Measurements from ENCODE around the gene DROSHA. TPM values are rescaled to one million over a fixed set of nuclear protein-coding genes. Genes with fewer than 3 reads are reported as not detected.

Gene DROSHA
- total and polyA plus RNA-seq, 2 of the 4 experiments (the other 2 are of a cell fraction) = 36.4 to 36.5 TPM

DNA sequence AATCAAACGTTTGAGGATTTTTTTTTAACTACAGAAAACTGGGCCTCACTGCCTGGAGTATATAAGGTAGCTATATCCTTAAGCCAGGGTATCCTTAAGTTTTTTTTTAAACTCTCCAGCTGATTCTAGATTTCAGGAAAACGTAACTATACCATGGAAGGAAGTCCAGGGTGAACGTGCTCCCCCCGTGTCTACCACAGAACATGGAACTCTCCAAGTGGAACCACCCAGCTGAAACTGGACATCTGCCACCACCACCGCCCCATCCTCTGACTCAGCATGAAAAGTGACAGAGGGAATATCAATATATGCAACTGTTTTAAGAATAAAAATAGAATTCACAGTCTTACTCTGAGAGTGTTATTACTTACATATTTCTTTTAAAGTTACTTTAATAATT is 61.3 kb downstream of the DROSHA start:
- Histone ChIP-seq H4K20me1 (ENCODE audit: insufficient read depth, low read length) (no peaks in the 10 kb centered on the region), H3K9me3 (ENCODE audit: control insufficient read depth, insufficient read depth, low read length) (no peaks in the 10 kb centered on the region), H4K91ac (ENCODE audit: insufficient read depth, low read depth, low read length) (peak overlapping the region; percentile 82), H3K18ac (ENCODE audit: low read depth, low read length) (peak overlapping the region; percentile 42), H3K9me1 (ENCODE audit: insufficient read depth, low read length) (no peaks in the 10 kb centered on the region; the same call in 1 of the 2 replicates), H3K36me3 (ENCODE audit: control insufficient read depth, insufficient read depth, low read length) (peaks cover 16% of the 10 kb centered on the region), H3K56ac (ENCODE audit: extremely low read depth, insufficient read depth, low read length) (peak overlapping the region; percentile 63; the same call in 1 of the 2 replicates), H3K4me2 (ENCODE audit: low read depth, low read length) (no peak overlapping the region), H3K27ac (ENCODE audit: insufficient read depth, low read length) (peak overlapping the region; percentile 82), H4K5ac (ENCODE audit: low read depth, low read length) (peak overlapping the region; percentile 62; the same call in 1 of the 2 replicates), H2BK120ac (ENCODE audit: low read depth, low read length) (peak overlapping the region; percentile 88), H3K14ac (replicated peaks; ENCODE audit: low read depth, low read length) (peak overlapping the region; percentile 82; the same call in 1 of the 2 replicates), H3K79me1 (ENCODE audit: low read depth in 1 of 2, low read length in 2 of 2) (peaks cover 6 to 22% of the 10 kb centered on the region in 2 experiments; a peak in 2 of 4 replicates), H2BK5ac (ENCODE audit: low read depth, low read length, poor library complexity, severe bottlenecking) (peak overlapping the region; percentile 88), H3K4ac (ENCODE audit: low read depth, low read length) (peak overlapping the region; percentile 69), H3K27me3 (ENCODE audit: control insufficient read depth, insufficient read depth, low read length) (no peaks in the 10 kb centered on the region), H3K4me1 (ENCODE audit: control insufficient read depth, insufficient read depth, low read length) (peaks cover 7% of the 10 kb centered on the region), H2AK5ac (ENCODE audit: low read depth, low read length) (peak overlapping the region; percentile 66; the same call in 1 of the 2 replicates), H2AFZ (replicated peaks; ENCODE audit: low read length, poor library complexity) (no peak overlapping the region), H3K9ac (ENCODE audit: low read depth, low read length) (no peak overlapping the region), H2BK20ac (ENCODE audit: low read depth, low read length) (peak overlapping the region; percentile 72; the same call in 1 of the 2 replicates), H3K4me3 (ENCODE audit: insufficient read depth, low read depth, low read length) (no peak overlapping the region), H2BK15ac (ENCODE audit: low read depth, low read length) (peak overlapping the region; percentile 30; the same call in 1 of the 3 replicates), H3K23ac (ENCODE audit: low read depth, low read length) (peak overlapping the region; percentile 46; the same call in 1 of the 2 replicates), H2AK9ac (replicated peaks; ENCODE audit: low read depth, low read length, poor library complexity) (no peak overlapping the region), H4K8ac (ENCODE audit: low read depth in 2 of 2, low read length in 2 of 2) (peak overlapping the region; percentile 73 to 88)
- no TSS peak for BruUV-seq (replicated peaks)
- intact Hi-C loops (cut with micrococcal nuclease) = no loop called here
- no CpG with 5 or more reads among the region's 5 CpGs for WGBS, 2 experiments (ENCODE audit: extremely low coverage in 2 of 2, insufficient read length in 1 of 2)
- dilution Hi-C loops (cut with HindIII; ENCODE audit: low sequenced_read_pairs, unreplicated experiment) = no loop called here
- POLR2A ChIA-PET (ENCODE audit: unreplicated experiment) = no interaction called here
- in situ Hi-C loops (cut with MboI; ENCODE audit: low sequenced_read_pairs) = no loop called here
- TF ChIP-seq RFX5 (IDR thresholded peaks at IDR 0.05; ENCODE audit: low read depth, low read length) = no peak
- peak; percentile 44; the same call in 1 of the 2 replicates for TF ChIP-seq MAFK (IDR thresholded peaks at IDR 0.05; ENCODE audit: low read depth, low read length)
- DNase-seq (peak; percentile 54), ATAC-seq (ENCODE audit: low read depth) (peak; percentile 42; the same call in 1 of the 2 replicates)
- CTCF ChIA-PET = interaction anchor here (0.7 kb wide), 1 partner anchor 15 kb away, joined by 3 read pairs; no protein-coding TSS in a partner anchor
